SK-N-MC (cell line): Measurements from ENCODE around the gene TTC34.

ENCODE experiments used
- EZH2 ChIP-seq: fragments of 200-600 bp; sonication (generic); IDR thresholded peaks from one replicate; pipeline ENCODE4 v1.6.1; 2017; ENCODE audit warnings: antibody characterized with exemption
- POLR2AphosphoS5 ChIP-seq: IDR thresholded peaks from 2 replicates; pipeline ENCODE4 v1.6.1; 2012; ENCODE audit warnings: mild to moderate bottlenecking, low read depth, low read length, borderline replicate concordance

DNA sequence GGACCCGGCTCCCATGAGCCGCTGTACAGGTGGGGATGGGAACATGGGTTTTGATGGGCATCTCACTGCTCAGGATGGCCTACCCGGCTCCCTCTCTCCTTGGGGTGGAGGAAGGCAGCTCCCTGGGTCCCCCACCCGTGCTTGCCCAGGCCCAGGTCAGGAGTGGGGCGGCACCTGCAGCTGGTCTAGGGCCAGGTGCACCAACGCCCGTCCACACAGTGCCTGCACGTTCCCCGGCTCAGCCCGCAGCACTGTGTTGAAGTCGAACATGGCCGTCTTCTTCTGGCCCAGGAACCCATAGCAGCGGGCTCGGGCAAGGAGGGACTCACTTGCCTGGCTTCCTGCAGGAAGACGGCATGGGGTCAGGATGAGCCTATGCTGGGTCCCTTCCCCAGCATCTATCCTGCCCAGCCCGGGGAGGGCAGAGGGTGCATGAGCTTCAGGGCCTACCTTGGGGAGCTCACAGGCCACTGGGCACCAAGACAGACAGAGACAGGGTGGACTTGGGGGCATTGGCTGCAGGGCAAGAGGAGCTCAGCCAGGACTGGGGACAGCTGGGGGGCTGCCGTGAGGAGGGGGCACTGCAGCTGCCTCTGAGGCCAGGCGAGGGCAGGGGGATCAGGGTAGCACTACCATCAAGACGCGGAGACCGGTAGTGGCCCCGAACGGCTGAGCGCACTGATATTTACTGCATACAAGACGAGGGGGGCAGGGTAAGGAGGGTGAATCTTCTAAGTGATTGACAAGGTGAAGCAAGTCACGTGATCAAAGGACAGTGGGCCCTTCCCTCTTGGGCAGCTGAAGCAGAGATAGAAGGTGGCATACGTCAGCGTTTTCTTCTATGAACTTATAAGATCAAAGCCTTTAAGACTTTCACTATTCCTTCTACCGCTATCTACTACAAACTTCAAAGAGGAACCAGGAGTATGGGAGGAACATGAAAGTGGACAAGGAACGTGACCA lies 17.8 kb downstream of the TTC34 start:
- TF ChIP-seq POLR2AphosphoS5: no peak
- no peak for TF ChIP-seq EZH2
